ENCODE measurements around the gene RFX8. TPM values are rescaled to one million over a fixed set of nuclear protein-coding genes. Genes with fewer than 3 reads are reported as not detected.
A peak's percentile ranks its signal among the peaks of the same experiment; 100 is the strongest.

The RFX8 gene
- total and polyA plus RNA-seq, 7 donors: 0.12 to 0.83 TPM; not detected in 5

DNA sequence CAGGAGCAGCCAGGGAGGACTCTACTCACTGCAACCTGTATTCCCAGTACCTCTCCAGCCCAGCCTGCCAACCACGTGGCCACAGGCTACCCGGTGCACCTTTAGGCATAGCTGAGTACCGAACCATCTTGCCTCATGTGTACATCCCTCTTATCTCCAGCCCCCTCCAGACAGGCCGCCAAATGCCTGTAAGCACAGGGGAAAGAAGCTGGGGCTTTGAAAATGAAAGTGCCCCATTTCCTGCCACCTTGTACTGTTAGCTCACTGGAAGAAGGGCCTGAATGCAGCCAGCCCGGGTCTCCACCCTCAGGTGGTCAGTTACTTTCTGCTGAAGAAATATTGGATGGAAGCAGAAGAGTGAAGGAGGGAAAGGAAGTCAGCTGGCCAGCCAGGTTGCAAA, 27.2 kb upstream of the RFX8 start:
- Histone ChIP-seq H3K4me1 (peaks cover 0 to 26% (median 20%) of the 10 kb centered on the region in 4 donors), H3K4me3 (no peak overlapping the region), H3K9me3 (no peaks in the 10 kb centered on the region), H3K27me3 (no peaks in the 10 kb centered on the region), H3K36me3 (no peaks in the 10 kb centered on the region), H3K27ac (no peak overlapping the region)
- WGBS, 2 donors: 75 to 85% methylated on average over 5 of the region's 5 CpGs
- DNase-seq: no peak
- TF ChIP-seq EP300 (IDR thresholded peaks at IDR 0.05) (no peak), POLR2AphosphoS5 (IDR thresholded peaks at IDR 0.05) (no peak), POLR2A (IDR thresholded peaks at IDR 0.05) (no peak)
- TF ChIP-seq, protein P1, sequence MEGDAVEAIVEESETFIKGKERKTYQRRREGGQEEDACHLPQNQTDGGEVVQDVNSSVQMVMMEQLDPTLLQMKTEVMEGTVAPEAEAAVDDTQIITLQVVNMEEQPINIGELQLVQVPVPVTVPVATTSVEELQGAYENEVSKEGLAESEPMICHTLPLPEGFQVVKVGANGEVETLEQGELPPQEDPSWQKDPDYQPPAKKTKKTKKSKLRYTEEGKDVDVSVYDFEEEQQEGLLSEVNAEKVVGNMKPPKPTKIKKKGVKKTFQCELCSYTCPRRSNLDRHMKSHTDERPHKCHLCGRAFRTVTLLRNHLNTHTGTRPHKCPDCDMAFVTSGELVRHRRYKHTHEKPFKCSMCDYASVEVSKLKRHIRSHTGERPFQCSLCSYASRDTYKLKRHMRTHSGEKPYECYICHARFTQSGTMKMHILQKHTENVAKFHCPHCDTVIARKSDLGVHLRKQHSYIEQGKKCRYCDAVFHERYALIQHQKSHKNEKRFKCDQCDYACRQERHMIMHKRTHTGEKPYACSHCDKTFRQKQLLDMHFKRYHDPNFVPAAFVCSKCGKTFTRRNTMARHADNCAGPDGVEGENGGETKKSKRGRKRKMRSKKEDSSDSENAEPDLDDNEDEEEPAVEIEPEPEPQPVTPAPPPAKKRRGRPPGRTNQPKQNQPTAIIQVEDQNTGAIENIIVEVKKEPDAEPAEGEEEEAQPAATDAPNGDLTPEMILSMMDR (IDR thresholded peaks at IDR 0.05): no peak
- intact Hi-C loops (cut with DNase I): no loop called here

DNA sequence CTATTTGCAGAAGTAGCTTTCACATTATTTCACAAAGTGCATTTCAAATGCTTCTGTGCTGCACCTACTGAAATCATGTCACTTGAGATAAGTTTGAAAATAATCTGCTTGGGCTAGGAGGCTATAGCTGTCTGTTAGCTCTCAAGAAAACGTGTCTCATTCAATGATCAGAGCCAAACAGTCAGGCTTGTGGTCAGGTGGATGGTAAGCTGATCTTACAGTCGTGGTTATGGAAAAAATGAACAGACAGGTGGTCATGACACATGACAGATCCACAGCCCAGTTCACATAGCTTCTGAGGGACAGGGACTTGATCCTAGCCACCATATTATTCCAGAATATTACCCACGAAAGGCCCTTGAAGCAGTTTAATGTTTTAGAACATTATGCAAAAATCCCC, 26.5 kb upstream of the RFX8 start:
- TF ChIP-seq, protein P1 (IDR thresholded peaks at IDR 0.05): no peak
- no peak for TF ChIP-seq POLR2AphosphoS5 (IDR thresholded peaks at IDR 0.05)
- TF ChIP-seq POLR2A (IDR thresholded peaks at IDR 0.05): no peak
- no peak for TF ChIP-seq EP300 (IDR thresholded peaks at IDR 0.05)
- Histone ChIP-seq H3K4me3 (no peak overlapping the region), H3K36me3 (no peaks in the 10 kb centered on the region), H3K27ac (peak overlapping the region in 1 of 4 donors; percentile 32), H3K9me3 (no peaks in the 10 kb centered on the region), H3K4me1 (peaks cover 0 to 29% (median 22%) of the 10 kb centered on the region in 4 donors), H3K27me3 (no peaks in the 10 kb centered on the region)
- WGBS, 2 donors: 49 to 64% methylated on average over 3 of the region's 3 CpGs
- DNase-seq: no peak
- intact Hi-C loops (cut with DNase I): no loop called here

GRCh38 chr2:101500860-101501259, 25.9 kb upstream of the RFX8 start:
- no peak for DNase-seq
- Histone ChIP-seq H3K4me3 (no peak overlapping the region), H3K4me1 (peaks cover 0 to 29% (median 22%) of the 10 kb centered on the region in 4 donors), H3K36me3 (no peaks in the 10 kb centered on the region), H3K9me3 (no peaks in the 10 kb centered on the region), H3K27me3 (no peaks in the 10 kb centered on the region), H3K27ac (peak overlapping the region in 1 of 4 donors; percentile 32)
- 62 to 69% methylated on average over 5 of the region's 5 CpGs for WGBS, 2 donors
- intact Hi-C loops (cut with DNase I): no loop called here
- TF ChIP-seq POLR2A (IDR thresholded peaks at IDR 0.05) (no peak), EP300 (IDR thresholded peaks at IDR 0.05) (no peak), POLR2AphosphoS5 (IDR thresholded peaks at IDR 0.05) (no peak)
- TF ChIP-seq, protein P1 (IDR thresholded peaks at IDR 0.05): no peak

- no peak for DNase-seq
- 53 to 73% methylated on average over 2 of the region's 2 CpGs for WGBS, 2 donors
- Histone ChIP-seq H3K9me3 (no peaks in the 10 kb centered on the region), H3K27ac (peak overlapping the region in 1 of 4 donors; percentile 32), H3K4me3 (no peak overlapping the region), H3K27me3 (no peaks in the 10 kb centered on the region), H3K4me1 (peaks cover 0 to 29% (median 22%) of the 10 kb centered on the region in 4 donors), H3K36me3 (no peaks in the 10 kb centered on the region)
- TF ChIP-seq, protein P1 (IDR thresholded peaks at IDR 0.05): no peak
- TF ChIP-seq POLR2A (IDR thresholded peaks at IDR 0.05): no peak
- TF ChIP-seq EP300 (IDR thresholded peaks at IDR 0.05): no peak
- no peak for TF ChIP-seq POLR2AphosphoS5 (IDR thresholded peaks at IDR 0.05)
- intact Hi-C loops (cut with DNase I): no loop called here
These were observed 25.3 kb upstream of the RFX8 start for GRCh38 chr2:101500180-101500579.

DNA sequence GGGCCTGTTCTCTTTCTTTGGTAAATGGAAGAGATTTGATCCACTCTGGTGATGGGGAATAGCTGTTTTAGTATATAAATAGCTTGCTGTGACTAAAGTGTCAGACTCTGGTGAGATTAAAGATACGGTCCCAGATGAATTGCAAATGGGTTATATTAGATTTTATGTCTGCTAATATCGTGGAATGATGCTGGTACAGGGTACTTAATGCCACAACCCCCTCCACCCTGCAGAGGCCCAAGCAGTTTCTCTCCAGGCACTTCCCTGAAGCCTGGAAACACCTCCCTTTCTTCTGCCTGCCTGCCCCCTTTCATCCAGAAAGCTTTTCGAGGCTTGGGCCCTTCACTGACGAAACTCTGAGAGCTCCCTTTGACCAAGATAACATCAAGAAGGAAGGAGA, 21.4 kb upstream of the RFX8 start:
- Histone ChIP-seq H3K27me3 (no peaks in the 10 kb centered on the region), H3K9me3 (no peaks in the 10 kb centered on the region), H3K4me3 (no peak overlapping the region), H3K27ac (no peak overlapping the region), H3K36me3 (no peaks in the 10 kb centered on the region), H3K4me1 (peaks cover 0 to 24% (median 15%) of the 10 kb centered on the region in 4 donors)
- DNase-seq: no peak
- WGBS, 2 donors: 73 to 92% methylated on average over 4 of the region's 4 CpGs
- no peak for TF ChIP-seq POLR2A (IDR thresholded peaks at IDR 0.05)
- TF ChIP-seq, protein P1 (IDR thresholded peaks at IDR 0.05): no peak
- no peak for TF ChIP-seq POLR2AphosphoS5 (IDR thresholded peaks at IDR 0.05)
- intact Hi-C loops (cut with DNase I): no loop called here

Measured in sigmoid colon (tissue), 7 donors.